Inferior parietal cortex (tissue), 1 donor: ENCODE data around the gene KLF3.

Source experiments
- DNase-seq: peaks from one replicate; pipeline ENCODE4 v3.0.0-alpha.2; 2016; ENCODE audit errors: extremely low spot score

KLF3 gene

DNA sequence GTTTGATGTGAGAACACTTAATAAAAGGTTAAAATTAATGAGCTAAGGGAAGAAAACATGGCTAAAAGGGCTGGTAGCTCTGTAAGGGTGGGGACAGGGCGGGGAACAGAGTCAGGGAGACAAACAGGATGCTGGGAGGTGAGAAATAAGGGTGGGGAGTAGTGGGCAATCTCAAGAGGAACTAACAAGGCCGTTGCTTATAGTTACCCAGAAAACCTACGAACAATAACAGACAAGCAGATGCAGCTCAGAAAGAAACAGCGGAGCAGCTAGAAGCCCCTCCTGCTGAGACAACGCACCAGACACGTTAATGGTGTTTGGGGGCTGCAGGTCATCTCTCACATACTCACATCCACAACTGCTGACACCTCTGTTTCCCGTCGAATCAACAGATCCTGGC is 9.7 kb upstream of the KLF3 start:
- no peak for DNase-seq

DNA sequence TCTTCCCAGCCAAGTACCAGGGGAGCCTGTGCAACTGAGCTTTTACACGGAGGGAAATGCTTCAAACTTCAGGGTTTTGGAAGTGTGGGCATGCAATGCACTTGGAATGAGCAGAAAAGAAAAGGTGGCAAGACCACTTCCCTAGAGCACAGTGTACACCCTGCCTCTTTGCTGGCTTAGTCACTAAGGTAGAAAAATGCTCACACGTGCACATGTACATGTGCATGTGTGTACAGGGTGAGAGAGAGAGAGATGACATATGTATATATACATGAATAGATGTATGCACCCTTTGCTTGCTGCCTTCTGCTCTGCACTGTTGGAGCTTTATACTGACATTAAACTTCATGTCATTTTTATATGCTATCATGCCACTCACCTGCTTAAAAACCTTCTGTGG is 7.9 kb upstream of the KLF3 start:
- DNase-seq, result no peak

DNA sequence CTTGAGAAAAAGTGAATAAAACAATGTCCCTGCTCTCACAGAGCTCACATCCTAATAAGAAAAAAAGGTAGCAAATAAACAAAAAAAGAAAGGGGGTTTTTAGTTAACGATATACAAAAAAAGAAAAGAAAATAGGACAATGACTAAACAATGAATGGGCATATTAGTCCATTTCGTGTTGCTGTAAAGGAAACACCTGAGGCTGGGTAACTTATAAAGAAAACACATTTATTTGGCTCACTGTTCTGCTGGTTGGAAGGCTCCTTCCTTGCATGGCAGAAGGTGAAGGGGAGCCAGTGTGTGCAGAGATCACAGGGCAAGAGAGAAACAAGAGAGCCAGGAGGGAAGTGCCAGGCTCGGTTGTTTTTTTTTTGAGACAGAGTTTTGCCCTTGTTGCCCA is 4.7 kb upstream of the KLF3 start:
- DNase-seq, result no peak

DNA sequence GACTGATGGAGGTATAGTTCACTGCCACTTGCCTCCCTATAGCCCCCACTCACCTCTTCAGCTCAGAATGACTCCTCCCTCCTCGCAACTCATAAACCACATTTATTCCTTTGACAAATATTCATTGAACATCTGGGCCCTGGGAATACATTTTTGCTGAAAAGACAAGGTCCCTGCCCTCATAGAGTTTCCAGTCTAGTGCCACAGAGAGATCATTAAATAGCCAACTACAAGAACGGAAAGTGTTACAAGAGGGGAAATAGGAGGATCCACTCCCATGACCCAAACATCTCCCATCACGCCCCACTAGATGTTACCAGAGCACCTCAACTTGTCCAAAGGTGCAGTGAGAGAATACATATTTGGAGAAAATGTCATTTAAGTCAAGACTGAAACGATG is 3.2 kb upstream of the KLF3 start:
- DNase-seq, result no peak

DNA sequence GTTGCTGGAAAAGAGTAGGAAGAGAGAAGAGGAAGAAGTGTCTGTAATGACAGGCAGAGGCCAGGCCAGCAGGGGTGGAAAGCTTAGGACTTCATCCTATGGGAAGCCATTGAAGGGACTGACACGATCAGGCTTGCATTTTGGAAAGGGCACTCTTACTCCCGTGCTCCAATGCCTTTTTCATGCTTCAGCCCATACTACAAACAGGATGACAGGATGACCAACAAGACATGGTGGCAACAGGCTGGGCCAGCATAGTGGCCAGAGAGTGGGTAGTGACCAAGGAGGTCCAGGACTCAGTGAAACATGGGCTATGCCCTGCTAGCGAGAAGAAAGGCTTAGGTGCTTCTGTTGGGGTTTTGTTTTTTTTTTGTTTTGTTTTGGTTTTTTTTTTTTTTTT is 2.6 kb upstream of the KLF3 start:
- DNase-seq, result no peak

DNA sequence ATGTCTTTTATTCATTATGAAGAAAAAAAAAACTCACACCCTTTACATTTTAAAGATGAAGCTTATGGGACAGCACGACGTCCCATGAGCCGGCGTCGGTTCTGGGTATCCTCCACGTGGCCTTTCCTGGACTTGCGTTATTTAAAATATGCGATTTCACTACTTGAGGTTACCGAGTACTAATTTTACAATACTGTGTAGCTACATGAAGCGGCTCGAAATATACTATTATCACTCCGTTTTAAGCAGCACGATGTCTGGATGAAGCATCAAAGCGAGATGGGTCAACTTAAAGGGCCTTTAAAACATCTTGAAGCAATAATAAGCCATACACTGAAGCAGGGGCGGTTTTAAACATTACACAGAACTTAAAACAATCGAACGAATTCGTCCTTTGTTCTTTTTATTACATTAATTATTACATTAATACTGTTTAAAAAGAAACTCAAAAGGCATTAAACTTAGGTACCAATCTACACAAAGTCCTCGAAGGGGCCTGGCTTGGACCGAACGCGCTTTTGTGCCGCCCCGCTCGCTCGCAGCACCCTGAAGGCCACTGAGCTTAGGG is 1.4 kb upstream of the KLF3 start:
- no peak for DNase-seq

DNA sequence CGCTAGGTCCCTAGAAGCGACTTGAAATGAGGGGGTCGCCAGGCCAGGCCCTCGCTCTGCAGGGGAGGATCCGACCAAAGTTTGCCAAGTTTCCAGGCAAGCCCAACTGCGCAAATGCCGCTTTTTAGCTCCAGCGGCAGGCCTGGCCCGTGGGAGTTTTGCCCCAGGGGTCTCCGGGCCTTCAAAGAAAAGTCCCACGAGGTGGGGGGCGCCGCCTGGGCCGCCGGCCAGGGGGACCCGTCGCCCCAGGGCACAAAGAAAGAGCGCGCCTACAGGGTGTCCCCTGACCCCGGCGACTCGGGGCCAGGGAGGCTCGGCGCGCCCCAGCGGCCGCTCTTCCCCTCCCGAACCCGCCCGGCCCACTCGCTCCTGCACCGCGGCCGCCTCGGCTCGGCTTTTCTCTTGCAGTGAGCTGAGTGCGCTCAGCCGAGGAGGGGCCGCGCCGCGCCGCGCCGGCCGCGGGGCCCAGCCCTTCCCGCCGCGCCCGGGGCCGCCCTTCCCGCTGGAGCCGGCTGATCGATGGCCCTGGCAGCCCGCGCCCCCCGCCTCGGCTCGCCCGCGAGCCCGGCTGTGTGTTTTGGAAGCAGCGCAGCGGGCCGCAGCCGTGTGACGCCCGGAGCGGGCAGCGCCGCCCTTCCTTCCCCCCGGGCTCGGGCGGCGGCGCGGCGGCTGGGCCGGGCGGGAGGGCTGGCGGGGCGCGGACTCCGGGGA is 754 bp upstream of the KLF3 start:
- no peak for DNase-seq

DNA sequence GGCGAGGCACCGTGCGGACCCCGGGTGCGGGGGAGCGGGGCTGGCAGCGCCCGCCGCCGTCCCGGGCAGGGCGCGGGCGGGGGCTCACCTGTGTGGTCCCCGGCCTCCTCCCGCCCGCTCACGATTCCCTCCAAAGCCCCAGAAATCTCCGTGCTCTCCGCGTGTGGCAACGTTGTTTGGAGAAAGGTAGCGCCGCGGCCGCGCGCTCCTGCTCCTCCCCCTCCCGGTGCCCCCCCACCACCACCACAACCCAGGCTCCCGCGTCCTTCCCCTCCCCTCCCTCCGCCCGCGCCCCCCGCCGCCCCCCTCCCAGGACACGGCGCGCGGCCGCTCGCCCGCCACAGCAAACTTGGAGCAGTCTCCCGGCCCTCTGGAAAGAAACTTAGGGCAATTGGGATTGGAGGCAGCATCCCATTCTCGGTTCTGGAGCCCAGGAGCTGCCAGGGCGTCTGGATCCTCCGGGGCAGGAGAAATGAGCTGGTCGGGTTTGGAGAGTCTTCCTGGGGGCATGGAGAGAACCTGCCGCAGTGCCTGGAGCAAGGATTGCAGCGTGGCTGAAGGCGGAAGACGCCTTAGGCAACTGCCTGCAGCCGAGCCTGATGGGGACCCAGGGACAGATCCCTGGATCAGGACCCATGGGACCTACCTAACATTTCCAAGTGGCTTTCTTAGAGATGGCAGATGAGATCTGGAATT is 855 bp downstream of the KLF3 start:
- no peak for DNase-seq

DNA sequence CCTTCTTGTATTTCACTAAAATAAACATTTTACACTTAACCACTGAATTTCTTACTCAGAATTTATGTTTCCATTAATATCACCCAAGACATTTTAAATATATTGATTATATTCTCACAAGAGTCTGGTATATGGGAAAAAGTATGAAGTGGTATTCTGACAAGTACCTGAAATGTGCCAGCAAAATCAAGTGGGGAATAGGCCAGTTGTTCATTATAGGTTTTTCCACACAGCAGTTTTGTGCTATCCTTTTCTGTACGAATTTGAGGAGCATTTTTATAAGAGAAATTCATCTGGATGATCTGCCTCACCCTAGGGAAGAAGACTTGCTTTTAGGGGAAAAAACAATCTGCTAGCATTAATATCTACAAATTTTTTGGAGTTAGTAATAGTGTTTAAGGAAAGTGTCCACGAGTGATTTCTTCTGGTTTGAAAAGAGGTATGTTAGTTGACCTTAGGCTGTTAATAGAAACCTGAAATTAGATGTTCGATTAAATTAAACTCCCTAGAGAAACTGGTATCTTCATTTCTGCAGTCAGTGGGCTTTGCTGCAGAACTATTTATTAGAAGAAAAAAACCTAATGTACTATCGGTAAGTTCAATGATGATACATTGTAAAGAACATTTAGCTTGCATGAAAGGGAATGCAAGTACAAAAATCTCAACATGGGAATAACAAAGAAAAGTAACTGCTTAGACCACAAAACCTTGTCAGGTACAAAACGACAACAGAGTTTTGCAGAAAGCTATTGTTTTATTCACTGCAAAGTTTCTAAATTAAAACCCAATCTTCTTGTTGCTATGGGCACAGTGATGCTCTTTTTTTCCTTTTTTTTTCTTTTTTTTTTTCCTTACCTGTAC is 1.8 kb downstream of the KLF3 start:
- no peak for DNase-seq

DNA sequence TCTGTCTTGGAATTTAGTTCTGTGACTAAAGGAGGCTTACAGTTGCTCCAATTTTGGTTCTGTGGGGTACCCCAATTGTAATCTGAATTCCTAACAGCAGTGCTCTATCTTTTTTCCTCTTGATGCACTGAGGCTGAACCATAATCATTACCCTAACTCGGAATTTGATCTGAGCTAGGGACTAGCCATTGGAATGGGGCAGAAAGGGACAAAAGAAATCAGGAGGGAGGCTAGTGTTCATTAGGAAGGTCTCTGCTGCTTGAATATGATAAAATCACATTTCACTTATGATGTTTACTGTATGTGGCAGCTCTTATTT is 2.7 kb downstream of the KLF3 start:
- no peak for DNase-seq

DNA sequence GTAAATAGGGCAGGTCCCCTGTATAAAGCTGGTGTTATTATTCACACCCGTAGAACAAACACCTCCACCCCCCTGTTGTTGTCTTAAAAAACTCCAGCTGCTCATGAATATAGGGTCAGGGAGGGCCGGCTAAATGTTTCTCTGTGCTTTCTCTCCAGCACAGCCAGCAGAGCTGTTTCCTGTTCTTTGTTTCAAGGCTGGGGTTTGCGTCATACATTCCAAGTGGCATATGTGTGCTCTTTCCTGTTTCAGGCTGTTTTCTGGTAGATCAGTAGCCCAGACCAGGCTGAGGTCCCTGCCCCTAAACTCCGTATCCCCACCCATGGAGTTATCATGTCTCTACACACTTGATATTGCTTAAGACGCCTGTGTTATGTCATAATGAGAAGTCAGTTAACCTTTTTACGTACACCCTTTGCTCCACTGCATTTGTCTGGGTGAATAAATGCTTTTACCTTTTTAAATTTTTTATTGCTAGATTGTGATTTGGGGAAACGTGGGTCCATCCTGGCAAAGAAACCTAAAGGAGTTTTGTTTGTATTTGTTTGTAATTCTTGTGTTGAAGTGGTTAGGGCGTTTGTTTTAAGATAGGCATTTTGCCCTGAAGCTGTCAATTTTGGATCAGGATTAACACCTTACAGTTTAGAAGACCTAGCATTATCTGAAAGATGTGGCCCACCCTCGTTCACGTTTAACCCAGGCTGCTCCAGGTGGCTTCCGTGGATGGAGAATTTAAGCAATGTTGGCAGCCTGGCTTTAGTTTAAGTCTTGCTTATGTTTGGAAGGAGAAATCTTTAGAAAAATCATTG is 3.3 kb downstream of the KLF3 start:
- DNase-seq, result peak; percentile 84

DNA sequence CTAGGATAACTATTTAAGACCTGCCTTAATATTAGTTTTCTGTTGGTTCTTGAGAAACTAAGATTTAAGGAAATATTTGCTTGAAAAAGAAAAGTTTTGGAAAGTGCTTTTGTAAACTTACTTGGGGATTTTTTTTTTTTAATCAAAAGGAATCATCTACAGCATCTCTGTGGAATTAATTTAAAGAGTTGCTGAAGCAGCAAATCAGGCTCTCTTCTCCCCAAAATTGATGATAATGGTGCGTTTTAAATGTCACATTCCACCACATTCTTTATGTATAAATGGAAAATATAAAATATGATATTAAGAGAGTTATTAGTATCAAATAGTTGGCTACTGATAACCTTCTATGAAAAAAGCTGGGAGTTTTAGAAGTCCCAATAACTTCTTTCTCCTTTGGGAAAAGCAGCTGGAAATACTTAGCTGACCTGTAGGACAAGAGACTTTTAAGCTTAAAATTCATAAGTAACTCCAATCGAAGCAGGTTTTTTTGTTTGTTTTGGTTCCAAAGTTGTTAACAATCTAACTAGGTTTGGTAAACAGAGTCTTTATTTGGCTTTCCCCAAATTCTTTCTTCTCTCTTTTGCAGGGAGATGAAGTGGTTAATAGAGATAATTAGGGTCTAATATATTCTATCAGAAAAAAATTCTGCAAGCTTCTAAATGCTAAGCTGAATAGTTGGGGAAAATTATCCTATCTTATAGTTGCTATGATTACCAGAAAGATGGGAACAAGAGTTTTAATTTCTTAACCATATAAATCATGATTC is 4.4 kb downstream of the KLF3 start:
- no peak for DNase-seq

DNA sequence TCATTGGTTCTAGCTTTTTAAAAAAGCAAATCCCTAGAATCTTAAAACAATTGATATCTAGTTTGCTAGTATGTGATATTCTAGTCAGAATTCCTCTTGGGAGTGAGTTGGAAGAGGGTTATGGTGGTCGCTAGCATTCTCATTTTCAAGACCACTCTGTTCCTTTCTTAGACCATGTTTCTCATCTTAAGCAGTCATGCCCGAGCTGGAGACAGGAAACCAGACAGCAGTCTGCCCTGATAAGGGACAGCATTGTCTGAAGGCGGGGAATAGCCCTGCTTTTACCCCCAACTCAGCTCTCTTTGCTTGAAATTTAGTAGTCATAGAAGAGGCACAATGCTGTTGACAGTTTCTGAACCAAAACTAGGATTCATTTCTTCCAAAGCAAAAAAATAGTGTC is 5.2 kb downstream of the KLF3 start:
- DNase-seq, result no peak

DNA sequence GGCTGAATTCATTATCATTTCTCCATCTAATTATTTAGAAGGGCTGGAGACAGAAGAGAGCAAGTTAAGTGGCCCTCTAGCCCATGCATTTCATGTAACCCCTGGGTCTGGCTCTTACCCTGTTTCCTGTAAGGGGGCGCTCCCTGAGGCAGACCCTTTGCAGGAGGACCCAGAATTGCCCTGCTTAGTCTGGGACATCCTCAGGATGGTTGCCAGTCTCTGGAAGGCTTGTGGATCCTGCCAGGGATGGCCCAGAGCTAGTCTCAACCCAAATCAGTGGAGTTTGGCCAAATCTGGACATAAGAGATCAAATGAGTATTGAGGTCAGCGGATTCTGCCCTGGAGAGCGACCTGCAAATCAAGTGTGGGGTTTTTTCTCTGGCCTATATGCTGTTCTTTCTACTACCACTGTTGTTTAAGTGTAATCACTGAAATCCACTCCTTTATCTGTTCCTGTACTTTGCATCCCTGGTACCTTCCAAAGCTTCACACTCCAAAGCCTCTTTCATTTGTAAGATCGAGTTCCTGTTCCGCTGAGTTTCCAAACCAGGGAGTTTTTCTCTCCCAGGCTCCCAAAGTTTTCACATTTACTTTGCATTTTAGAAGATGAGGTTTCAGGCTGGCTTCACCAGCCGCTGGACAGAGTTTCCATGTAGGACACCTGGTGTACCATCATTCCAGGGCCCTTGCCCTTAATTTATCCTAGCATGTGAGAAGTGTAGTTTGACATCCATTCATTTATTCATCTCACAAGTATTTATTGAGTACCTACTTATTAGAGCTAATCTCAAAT is 6.3 kb downstream of the KLF3 start:
- DNase-seq, result no peak

DNA sequence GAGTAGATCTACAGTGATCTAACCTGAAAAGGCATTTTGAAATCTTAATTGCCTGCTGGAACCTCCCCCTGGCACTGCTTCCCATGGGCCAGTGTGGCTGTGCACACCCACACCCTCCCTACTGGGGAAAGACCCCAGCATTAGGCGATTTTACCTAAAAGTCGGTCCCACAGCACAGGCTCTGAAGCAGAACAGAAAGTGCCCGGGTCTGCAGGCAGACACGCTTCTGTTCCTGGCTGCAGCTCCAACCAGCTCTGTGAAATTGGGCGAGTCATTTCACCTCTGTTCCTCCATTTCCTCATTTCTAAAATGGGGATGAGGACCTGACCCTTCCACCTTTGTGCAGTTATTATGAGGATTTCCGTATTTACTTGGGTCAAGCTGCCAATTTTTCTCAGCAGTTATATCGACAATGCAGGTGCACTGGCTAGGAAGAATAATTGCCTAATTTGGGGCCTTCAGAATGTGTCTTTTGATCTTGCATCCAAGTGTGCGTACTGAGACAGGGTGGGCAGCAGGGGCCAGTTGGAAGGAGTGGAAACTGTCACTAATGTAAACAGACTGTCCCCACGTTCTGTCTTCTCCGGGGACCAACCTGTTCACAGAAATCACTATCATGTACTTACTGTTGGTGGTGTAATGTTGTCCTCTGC is 7.1 kb downstream of the KLF3 start:
- DNase-seq, result no peak

DNA sequence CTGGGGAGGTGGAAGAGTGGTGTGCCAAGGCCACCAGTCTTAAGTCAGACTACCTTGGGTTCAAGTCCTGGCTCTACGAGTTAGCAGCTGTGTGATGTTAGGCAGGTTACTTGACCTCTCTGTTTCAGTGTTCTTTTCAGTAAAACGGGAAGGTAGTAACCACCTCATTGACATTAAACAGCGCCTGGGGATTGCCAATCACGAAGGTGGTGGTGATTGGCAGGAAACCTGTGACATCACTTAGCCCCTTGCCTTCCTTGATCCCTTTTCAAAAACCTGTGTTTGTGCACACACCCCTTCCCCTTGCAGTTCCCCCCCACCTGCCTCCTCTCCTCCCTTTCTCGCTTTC is 7.6 kb downstream of the KLF3 start:
- DNase-seq, result no peak

DNA sequence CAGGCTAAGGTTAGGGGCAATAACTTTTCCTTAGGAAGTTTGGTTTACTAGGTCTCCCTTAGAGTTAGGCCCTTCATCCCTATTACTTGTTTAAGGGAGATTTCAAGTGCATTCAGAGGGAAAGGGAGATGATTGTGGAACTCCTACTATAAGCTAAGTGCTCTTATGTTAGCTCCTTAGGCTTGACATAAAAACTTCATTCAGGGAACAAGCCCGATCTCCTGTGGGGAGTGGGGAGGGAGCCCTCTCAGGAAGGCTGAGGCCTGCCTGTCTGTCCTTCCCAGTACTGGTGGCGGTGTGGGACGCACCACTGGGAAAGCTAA is 8.0 kb downstream of the KLF3 start:
- DNase-seq, result no peak

DNA sequence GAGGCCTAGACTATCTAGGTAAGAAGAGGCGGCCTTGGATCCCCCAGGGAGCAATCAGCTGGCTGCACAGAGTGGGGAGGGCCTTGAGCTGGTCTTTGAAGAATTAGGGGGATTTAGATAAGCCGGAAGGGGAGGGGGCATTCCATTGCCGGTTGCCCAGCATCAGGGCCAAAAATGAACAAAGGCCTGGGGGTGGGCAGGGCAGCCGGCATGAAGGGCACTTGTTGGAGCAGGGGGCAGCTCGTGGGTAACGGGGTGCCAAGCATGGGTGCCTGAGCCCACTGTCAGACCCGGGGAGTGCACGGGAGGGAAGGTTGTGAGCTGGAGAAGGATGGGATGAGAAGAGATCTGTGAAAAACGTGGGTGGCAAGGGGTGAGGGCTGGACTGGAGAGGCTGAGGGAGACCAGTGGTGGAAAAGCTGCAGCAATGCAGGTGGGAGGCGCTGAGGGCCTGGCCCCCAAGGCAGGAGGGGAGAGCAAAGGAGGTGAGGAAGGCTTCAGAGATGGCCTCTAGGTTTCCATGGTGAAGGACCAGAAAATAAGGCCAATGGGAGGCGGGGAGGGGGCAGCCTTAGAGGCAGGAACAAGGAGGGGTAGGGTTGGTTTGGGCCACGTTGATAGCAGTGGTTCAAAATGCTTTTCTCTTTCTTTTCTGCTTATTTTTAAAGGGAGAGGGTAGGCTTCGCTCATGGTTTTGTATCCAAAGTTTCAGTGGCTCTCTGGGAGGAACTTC is 8.6 kb downstream of the KLF3 start:
- DNase-seq, result no peak
